ENCODE data around the gene TSPAN19. TPM values are rescaled to one million over a fixed set of nuclear protein-coding genes. Genes with fewer than 3 reads are reported as not detected.

TSPAN19 gene
- total and polyA plus RNA-seq, 2 donors (not counting 3 experiments of a cell fraction or from before 2014, with no cell fraction given), result not detected

- BruUV-seq (replicated peaks), result no TSS peak
- CTCF ChIA-PET, result no interaction called here
- POLR2A ChIA-PET, result no interaction called here
Observed at GRCh38 chr12:85004204-85004603, 31.9 kb downstream of the TSPAN19 start.

DNA sequence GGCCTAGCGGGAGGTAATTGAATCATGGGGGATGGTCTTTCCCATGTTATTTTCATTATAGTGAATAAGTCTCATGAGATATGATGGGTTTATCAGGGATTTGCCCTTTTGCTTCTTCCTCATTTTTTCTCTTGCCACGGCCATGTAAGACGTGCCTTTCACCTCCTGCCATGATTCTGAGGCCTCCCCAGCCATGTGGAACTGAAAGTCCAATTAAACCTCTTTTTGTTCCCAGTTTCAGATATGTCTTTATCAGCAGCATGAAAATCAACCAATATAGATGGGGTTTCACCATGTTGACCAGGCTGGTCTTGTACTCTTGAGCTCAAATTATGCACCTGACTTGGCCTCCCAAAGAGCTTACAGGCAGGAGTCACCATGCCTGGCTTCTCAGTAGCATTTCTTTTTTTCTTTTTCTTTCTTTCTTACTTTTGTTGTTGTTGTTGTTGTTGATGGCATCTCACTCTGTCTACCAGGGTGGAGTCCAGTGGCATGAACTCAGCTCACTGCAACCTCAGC lies 33.2 kb downstream of the TSPAN19 start:
- dilution Hi-C loops (cut with MboI; ENCODE audit: extremely low pct_ligation_motif_present, low sequenced_read_pairs), result no loop called here
- intact Hi-C loops (cut with micrococcal nuclease), result no loop called here

More at GRCh38 chr12:85004204-85004603, 31.9 kb downstream of the TSPAN19 start:
- H3K79me2 ChIP-seq (ENCODE audit: control insufficient read depth, insufficient read depth, low read length), result no peaks in the 10 kb centered on the region
- intact Hi-C loops (cut with micrococcal nuclease), result no loop called here
- no peak overlapping the region for H3K4me3 ChIP-seq (replicated peaks in 1 of 3; ENCODE audit: insufficient read depth in 1 of 3, low read depth in 1 of 3, low read length in 3 of 3)
- H3K9me3 ChIP-seq (replicated peaks; ENCODE audit: control insufficient read depth, insufficient read depth, low read length), result no peaks in the 10 kb centered on the region
- DNase-seq (ENCODE audit: low read depth, low spot score) (no peak), FAIRE-seq (no peak)
- H3K4me1 ChIP-seq (ENCODE audit: control insufficient read depth, extremely low read depth, insufficient read depth, low read length), result no peaks in the 10 kb centered on the region
- H2AFZ ChIP-seq (ENCODE audit: low read depth, low read length), result no peak overlapping the region
- no peaks in the 10 kb centered on the region for H3K36me3 ChIP-seq (ENCODE audit: control insufficient read depth in 2 of 2, extremely low read depth in 1 of 2, insufficient read depth in 2 of 2, low read length in 2 of 2)
- no peak for TF ChIP-seq POLR2AphosphoS5 (IDR thresholded peaks at IDR 0.05; ENCODE audit: insufficient read depth, low read depth, low read length)
- no peak for TF ChIP-seq JUN (IDR thresholded peaks at IDR 0.05; ENCODE audit: borderline replicate concordance, insufficient read depth, insufficient read length, low read depth)
- dilution Hi-C loops (cut with MboI; ENCODE audit: extremely low pct_ligation_motif_present, low sequenced_read_pairs), result no loop called here
- no peak overlapping the region for H3K27ac ChIP-seq (ENCODE audit: insufficient read depth, low read depth, low read length)
- no peaks in the 10 kb centered on the region for H4K20me1 ChIP-seq (replicated peaks; ENCODE audit: control insufficient read depth, extremely low read depth, insufficient read depth, low read length)
- no peaks in the 10 kb centered on the region for H3K9me1 ChIP-seq (replicated peaks; ENCODE audit: control insufficient read depth, extremely low read depth, insufficient read depth, low read length)
- no peak overlapping the region for H3K4me2 ChIP-seq (ENCODE audit: insufficient read depth, low read length)
- H3K9ac ChIP-seq (replicated peaks; ENCODE audit: extremely low read depth, insufficient read depth, low read length), result no peak overlapping the region
- no peaks in the 10 kb centered on the region for H3K27me3 ChIP-seq (ENCODE audit: control insufficient read depth in 2 of 2, insufficient read depth in 2 of 2, low read length in 2 of 2)

More for the DNA sequence above, 33.2 kb downstream of the TSPAN19 start:
- Histone ChIP-seq H3K27me3 (ENCODE audit: control insufficient read depth in 2 of 2, insufficient read depth in 2 of 2, low read length in 2 of 2) (no peaks in the 10 kb centered on the region), H3K4me3 (replicated peaks in 1 of 3; ENCODE audit: insufficient read depth in 1 of 3, low read depth in 1 of 3, low read length in 3 of 3) (no peak overlapping the region), H3K9me1 (replicated peaks; ENCODE audit: control insufficient read depth, extremely low read depth, insufficient read depth, low read length) (no peaks in the 10 kb centered on the region), H2AFZ (ENCODE audit: low read depth, low read length) (no peak overlapping the region), H3K36me3 (ENCODE audit: control insufficient read depth in 2 of 2, extremely low read depth in 1 of 2, insufficient read depth in 2 of 2, low read length in 2 of 2) (no peaks in the 10 kb centered on the region), H3K9me3 (replicated peaks; ENCODE audit: control insufficient read depth, insufficient read depth, low read length) (no peaks in the 10 kb centered on the region), H3K4me1 (ENCODE audit: control insufficient read depth, extremely low read depth, insufficient read depth, low read length) (no peaks in the 10 kb centered on the region), H3K9ac (replicated peaks; ENCODE audit: extremely low read depth, insufficient read depth, low read length) (no peak overlapping the region), H4K20me1 (replicated peaks; ENCODE audit: control insufficient read depth, extremely low read depth, insufficient read depth, low read length) (no peaks in the 10 kb centered on the region), H3K27ac (ENCODE audit: insufficient read depth, low read depth, low read length) (no peak overlapping the region), H3K79me2 (ENCODE audit: control insufficient read depth, insufficient read depth, low read length) (no peaks in the 10 kb centered on the region), H3K4me2 (ENCODE audit: insufficient read depth, low read length) (no peak overlapping the region)
- no peak for TF ChIP-seq MYC (IDR thresholded peaks at IDR 0.05; ENCODE audit: low read depth, low read length)
- TF ChIP-seq GATA2 (IDR thresholded peaks at IDR 0.05; ENCODE audit: insufficient read depth, insufficient read length, low read depth, low read length), result no peak
- TF ChIP-seq POLR2A (IDR thresholded peaks at IDR 0.05; ENCODE audit: low read depth, low read length), result no peak
- DNase-seq (ENCODE audit: low read depth, low spot score) (no peak), FAIRE-seq (no peak)
- ChIA-PET CTCF (no interaction called here), POLR2A (no interaction called here)
- no TSS peak for BruUV-seq (replicated peaks)
